AG08396 (cell line): ENCODE measurements around the gene RGS19.

Experiments used
- DNase-seq: peaks from one replicate; pipeline ENCODE4 v3.0.0; 2012; ENCODE audit warnings: low spot score, mixed read lengths

Gene RGS19

DNA sequence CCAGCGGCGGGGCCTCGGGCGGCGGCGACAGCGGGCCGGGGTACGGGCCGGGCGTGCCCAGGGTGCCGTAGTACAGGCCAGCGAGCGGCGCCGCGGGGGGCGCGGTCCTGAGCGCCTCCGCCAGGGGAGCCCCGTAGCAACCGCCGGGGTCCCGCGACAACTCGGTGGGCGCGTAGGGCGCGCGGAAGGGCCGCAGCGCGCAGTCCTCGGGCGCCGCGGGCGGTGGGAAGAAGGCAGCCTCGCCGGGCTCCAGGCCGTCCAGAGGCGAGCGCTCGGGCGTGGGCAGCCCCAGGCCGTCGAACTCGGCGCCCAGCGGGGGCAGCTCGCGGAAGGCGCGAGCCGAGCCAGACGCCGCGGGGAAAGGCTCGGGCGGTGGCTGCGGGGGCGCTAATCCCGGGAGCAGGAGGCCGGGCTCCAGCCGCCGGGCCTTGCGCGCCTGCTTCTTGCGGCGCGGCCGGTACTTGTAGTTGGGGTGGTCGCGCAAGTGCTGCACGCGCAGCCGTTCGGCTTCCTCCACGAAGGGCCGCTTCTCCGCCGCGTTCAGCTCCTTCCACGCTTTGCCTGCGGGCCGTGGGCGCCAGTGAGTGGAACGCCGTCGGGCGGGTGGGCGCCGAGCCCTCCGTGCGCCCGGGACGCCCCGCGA lies 30.8 kb downstream of the RGS19 start:
- no peak for DNase-seq

DNA sequence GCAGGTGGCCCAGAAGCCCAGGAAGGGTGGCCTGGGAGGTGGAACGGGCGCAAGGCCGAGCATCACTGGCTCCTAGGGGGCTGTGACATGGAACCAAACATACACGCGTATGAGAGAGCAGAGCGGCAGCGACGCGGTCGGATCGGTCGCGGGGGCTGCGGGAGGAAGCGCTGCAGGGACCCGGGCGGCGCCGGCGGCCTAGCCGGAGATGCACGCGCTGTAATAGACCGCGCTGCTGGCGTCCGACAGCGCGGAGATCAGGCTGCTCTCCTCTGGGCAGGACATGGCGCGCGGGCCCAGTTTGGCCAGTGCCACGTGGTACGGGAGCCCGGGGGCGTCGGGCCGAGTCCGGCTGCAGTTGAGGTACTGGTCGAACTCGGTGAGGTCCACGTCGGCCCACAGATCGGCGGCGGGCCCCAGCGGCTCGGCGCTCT lies 31.3 kb downstream of the RGS19 start:
- no peak for DNase-seq

DNA sequence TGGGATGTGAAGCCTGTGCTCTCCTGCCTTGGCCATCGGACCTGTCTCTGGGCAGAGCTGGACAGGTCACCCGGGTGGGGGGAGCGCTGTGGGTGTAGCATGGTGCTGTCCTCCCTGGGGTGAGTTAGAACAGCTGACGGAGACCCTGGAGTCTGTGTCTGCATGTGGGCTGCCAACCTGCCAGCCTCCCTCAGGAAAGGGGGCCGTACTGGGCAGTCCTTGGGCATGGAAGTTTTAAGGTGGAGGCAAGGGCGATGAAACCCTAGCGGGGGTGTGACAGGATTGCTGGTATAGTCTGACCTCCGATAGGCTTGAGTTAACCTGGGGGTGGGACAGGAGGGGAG lies 32.3 kb downstream of the RGS19 start:
- no peak for DNase-seq

DNA sequence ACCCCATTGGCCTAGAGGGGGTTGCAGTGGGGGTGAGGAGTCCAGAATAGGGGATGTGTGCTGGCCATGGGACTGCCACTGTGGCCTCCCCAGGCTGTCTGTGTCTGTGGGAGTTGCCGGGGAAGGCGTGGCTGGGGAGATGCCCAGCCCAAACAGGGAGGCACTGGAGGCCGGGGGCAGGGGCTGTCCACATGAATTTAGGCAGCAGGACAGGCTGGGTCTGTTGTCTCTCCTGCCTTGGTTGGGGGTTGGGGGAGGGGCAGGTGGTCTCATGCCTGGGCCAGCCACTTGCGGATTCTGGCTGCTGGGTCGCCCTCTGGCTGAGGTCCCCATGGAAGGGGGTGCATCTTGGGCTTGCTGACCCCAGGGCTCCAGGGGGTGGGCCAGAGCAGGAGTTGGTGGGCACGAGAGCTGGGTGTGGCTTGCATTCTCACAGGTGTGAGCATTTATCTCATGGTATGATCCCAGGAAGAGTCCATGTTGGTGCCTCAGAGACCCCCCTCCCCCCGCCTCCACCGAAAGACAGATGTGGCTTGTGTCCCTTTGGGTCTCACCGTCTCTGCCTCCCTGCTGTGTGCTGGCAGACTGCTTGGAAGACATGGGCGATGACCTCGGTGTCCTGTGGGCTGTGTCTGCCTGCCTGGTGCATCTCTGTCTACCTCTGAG lies 33.8 kb downstream of the RGS19 start:
- DNase-seq = no peak

DNA sequence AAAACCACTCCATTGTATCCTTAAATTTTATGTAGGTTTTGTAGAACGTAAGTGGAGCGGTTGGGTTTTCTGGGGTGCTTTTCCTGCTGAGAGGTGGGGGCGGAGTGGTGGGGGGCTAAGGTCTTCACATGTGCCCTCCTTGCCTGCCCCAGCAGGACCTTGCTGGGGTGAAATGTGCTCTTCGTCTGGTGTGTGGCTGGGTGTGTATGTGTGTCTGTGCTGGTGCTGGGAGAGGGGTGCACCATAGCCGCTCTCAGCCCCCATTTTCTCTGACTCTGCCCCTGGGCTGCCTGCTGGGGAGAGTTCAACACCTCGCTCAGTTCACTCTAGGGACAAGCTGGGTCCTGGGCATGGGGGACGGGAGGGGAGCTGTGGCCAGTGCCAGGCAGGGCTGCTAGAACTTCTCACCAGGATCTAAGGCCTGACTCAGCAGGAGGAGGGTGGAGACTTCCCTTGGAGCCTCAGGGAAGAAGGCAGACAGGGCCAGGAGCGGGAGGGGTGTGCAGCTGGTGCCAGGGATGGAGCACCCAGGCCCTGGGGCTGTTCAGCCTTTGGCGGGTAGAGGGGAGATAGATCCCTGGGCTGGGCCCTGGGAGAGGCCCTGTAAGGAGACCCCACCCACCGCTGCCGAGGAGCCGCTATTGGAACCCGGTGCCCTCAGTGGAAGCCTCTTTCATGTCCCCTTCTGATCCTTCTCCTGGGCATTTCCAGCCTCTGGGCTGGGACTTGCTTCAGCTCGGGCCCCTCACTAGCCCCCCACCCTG lies 34.7 kb downstream of the RGS19 start:
- peak; percentile 71 for DNase-seq

DNA sequence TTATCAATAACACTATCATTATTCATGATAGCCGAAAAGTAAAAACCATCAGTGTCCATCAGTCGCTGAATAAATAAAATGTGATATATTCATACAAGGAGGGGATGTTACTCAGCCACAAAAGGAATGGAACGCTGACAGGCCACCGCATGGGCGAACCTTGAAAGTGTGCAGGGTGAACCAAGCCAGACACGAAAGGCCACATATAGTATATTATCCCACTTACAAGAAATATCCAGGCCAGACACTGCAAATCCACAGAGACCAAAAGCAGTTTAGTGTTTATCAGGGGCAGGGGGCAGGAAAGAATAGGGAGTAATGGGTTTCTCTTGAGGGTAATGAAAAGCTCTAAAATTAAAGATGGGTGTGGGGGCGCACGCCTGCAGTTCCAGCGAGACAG lies 35.5 kb downstream of the RGS19 start:
- DNase-seq = no peak

DNA sequence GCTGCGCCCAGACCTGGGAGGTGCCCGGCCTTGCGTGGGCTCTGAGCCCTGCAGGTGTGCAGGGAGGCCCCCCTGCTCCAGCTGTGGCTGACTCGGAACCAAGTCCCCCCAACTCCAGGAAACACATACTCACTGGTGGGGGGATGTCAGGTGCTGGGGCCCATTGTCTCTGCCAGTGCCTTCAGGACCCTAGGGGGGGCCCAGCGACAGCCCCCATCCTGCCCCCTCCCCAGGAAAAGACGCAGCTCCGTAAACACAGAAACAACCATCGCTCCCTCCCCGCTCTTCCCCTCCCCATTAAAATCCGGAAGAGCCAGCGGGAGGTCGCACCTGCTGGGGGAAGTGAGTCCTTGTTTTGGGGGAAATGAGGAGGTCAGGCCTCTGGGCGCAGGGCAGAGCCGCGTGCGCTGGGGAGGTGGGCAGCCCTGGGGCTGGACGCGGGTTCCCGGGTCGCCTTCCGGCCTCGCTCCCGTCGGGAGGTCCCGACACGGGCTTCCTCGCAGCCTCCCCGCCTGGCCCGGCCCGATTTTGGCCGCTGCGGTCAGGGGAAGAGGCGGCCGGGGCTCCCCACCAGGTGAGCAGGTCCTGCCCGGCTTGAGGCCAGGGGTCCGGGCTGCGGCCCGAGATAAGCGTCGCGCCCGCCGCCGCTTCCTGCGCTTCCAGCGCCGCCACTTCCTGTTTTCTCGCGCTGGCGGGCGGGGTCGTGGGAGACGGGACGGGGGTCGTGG lies 37.1 kb downstream of the RGS19 start:
- DNase-seq = no peak

DNA sequence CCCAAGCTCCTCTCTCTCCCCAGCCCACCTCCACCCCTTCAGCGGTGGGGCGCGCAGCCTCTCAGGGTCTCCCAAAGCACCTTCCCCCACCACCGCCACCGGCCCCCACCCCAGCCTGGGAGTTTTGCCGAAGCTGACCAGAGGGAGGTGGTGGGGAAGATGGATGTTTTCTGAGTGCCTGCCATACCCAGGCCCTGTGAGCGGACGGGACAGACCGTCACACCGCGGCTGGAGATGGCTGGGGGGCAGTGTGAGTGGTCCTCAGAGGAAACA lies 37.6 kb downstream of the RGS19 start:
- DNase-seq = no peak

DNA sequence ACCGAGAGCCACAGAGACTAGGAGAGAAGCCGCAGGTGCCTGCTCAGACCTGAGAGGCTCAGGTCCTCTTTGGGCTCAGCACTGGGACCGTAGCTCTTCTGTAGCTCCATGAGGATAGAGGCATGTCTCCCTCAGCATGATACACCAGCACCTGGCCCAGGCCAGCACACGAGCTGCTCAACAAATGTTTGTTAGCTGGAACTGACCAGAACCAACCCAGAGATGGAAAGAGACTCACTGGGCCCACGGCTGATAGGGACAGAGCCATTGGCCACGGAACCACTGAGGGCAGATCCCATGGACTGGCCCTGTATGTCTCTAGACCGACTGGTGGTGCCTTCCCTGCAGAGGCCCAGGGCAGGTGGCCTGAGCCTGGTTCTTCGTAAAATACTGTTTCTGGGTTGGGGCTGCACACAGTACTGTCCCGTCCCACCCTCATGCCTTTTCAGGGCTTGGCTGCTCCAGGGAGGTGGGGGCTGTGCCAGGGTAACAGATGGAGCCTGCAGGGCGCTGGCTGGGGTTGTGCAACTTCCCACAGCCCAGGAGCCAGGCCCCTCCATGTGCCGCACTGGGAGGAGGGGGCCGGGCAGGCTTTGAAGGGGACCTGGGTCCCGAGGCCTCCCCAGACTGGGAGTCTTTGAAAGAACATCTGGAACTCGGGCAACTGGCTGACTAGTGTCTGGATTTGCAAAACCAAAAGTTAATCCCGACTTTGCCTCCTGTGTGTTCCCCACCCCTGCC lies 38.1 kb downstream of the RGS19 start:
- no peak for DNase-seq

DNA sequence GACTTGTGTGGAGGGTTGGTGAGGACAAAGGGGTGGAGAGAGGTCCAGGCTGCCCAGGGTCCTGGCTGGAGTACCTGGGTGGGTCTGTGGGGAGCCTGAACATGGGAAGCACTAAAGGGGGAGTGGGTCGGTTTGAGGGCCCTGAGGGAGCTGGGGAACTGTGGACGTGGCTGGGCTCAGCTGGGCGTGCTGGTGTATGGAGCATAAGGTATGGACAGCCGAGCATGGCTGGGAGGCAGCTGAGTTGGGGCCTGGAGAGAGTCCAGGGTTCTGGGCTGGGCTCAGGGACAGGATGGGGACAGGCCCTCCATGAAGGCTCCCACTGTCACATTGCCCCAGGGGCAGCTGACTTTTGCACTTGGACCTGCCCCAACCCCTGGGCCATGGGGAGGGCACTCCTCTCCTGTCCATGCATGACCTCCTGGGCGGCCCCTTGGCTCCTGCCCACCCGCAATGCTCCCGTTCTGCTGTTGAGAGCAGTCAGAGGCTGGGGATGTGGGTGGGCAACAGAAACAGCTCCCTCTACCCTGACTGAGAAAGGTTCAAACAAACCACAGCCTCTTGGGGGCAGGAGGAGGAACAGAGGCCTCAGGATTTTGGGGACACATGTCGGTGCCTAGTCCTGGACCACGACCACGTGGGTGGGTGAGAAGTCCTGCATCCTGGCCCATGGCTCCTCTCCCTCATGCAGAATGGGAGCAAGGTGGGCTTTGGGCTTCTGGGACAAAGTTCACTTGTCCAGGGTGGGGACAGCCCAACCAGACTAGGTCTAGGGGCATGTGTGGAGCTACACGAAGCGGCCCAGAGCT lies 38.9 kb downstream of the RGS19 start:
- DNase-seq = no peak

DNA sequence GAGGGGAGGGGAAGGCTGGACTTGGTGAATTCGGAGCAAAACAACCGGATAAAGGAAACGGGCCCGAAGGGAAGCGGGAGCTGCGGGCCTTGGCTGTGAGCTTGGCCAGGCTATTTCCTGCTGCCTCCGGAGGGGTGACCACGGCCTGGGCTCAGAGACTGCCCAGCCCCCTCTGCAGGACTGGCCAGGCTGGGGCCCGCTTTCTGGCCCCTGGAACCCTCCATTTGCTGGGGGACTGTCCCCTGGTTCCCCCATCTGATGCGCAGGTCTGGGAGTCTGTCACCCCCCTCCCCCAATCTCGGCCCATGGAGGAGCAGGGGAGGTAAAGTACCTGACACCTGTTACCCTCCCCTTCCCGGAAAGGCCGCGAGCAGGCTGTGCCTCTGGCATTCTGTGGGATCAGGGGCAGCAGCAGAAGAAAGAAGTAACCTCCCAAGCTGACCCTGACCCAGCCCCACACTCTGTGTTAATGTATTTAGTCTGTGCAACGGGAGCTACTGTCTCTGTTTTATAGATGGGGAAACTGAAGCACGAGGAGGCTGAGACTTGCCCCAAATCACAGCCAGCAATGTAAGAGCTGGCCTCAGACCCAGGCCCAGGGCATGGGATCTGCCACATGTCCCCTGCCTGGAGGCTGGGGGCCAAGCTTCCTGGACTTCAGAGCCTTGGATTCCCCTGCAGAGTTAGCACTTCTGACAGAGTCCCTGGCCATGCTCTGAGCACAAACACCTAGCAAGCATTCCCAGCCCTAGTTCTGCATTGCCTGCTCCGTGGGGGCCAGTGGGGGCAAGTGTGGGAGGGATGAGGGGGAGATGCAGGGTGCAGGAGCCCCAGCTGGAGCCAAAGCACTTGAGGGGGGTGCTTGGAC lies 39.8 kb downstream of the RGS19 start:
- no peak for DNase-seq

DNA sequence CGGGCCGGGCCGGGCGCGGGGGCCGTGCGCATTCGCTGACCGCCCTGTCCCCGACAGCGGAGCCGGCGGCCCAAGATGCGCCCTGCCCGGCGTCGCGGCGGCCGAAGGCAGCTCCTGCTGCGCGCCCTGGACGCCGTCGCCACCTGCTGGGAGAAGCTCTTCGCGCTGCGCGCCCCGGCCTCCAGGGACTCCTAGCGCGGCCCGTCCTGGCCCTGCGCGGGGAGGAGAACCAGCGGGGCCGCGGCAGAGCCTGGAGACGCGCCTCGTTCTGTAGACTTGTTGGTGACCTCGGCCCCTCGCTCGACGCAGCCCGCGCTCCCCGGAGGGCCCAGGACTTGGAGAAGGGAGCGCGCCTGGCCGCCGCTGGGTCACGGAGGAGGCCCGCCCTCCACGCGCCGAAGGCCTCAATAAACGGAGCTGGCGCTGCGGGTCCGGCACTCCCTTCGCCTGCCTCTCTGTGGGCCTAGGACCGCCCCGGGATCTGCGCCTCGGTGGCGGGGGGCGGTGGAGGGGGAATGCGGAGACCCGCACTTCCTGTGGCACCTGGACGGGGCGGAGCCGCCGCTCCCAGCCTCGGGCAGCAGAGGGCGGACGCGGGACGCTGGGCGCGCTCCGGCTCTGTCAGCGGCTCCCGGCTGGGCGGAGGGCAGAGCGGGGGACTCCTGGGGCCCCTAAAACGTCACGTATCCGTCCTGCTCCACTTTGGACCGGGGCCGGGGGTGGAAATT lies 40.6 kb downstream of the RGS19 start:
- peak; percentile 89 for DNase-seq

DNA sequence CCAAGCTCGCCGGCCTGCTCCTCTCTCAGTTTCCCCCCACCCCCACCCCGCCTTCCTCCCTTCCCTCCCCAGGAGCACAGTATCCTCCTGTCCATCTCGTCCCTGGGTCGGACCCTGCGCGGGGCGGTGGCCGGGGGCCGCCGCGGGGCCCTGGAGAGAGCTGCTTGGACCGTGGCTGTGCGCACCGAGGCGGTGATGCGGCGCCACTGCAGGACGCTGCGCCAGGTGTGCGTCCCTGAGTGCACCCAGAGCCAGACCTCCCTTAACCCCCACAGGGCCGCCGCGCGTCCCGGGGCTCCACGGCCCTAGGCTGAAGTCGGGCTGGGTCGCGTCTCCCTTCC lies 41.1 kb downstream of the RGS19 start:
- DNase-seq = no peak

DNA sequence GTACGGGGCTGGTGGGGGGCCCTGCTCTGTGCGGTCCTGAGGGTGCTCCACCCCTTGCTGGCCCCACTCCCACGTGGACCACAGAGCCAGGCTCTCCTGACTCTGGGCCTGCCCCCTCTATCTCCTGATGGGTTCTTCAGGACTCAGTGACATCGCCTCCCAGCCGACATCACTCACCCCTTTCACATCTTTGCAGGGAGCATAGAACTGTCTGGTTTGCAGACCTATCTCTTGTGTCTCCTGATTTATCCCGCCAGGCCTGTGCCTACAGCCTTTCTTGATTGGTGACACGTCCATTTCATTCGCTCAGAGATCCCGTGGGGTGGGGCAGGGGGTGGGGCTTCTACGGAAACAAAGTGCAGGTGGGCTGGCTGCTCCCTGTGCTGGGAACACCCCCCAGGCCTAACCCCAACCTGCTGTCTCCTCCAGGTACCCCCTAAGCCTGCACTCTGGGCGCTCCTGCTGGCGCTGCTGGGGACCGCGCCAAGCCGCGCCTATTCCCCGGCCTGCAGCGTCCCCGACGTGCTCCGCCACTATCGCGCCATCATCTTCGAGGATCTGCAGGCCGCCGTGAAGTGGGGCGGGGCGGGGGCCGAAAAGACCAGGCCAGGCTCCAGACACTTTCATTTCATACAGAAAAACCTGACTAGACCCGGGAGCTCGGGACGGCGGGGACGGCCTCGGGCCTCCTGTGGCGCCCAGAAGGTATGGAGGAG lies 41.7 kb downstream of the RGS19 start:
- DNase-seq = no peak

DNA sequence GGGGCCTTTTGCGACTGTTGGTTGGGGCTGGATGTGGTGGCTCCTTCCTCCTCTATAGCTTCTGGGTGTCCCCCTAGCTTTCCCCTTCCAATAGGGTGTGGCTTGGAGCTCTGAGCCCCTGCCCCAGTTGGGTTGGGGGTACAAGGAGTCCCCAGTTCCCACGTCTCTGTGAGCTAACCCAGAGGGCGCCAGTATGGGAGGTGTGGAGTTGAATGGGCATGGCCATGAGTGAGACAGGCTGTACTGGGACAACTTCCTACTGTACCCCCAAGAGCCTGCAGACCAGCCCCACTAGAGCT lies 42.2 kb downstream of the RGS19 start:
- no peak for DNase-seq

DNA sequence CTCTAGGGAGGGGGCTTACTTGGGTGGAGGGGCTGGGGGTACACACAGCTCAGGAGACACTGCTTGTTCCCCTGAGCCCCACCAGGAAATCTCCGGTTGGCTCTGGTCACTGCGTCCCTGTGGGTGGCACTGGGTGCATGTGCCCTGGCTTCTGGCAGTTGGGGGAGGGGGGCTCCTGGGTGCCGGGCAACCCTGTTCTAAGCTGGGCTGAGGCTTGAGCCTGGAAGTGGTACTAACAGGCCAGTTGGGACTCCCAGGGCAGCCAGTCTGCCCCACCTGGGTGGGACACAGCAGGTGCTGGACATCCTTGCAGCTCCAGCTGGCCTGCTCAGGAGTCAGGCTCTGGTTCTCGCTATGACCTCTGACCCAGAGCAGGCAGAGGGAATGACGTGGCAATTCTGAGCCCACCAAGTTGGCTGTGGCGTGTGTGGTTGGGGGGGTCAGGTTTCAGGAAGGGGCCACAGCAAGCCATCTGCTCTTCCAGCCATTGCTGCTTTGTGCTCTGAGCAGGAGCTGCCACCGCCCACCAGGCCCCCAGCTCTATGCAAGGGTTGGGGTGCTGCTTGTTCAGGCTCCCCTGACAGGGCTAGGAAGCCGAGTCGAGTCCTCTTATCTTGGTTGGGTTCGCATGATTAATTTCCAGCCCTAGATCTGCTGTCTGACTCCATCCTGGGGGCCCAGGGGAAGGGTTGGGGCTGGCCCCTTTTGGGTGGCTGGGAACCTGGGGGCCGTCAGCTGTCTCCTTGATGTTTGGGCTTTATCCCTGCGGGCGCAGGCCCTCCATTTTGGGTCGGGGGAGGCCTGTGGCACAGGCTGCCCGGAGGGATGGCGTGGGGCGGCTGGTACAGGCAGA lies 42.7 kb downstream of the RGS19 start:
- DNase-seq = no peak

DNA sequence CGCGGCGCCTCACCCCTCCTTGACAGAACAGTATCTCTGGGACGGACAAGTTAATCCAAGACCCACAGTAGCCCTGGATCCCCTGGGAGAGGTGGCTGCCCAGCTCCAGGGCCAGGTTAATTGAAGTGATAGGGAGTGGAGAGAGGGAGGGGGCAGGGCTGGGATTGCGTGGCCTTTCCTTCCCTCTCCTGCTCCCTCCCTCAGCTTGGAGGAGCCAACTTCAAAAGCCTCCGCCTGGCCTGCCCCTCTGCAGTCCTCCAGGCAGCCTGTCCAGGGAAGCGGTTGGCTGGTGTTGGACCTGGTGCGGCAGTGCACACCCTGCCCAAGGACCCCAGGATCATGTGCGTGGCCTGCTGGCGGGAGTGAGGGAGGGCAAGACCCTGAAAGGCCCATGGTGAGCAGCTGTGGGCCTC lies 43.4 kb downstream of the RGS19 start, which contains the start of gene C20orf204:
TSS of gene C20orf204 (plus strand) at position 250 of the 413 bp plus-strand sequence. CDS start at position 392, 142 bp downstream.
- no peak for DNase-seq
